Smooth muscle cell (in vitro differentiated cells): ENCODE measurements around the gene ANO1. TPM values are rescaled to one million over a fixed set of nuclear protein-coding genes. Genes with fewer than 3 reads are reported as not detected.
A peak's percentile ranks its signal among the peaks of the same experiment; 100 is the strongest.

Source experiments
- DNase-seq: peaks from one replicate; lab custom pipeline; 2025; ENCODE audit not compliant: unreplicated experiment; lab: John Stamatoyannopoulos, UW
- H2AFZ ChIP-seq: fragments of 200-600 bp; sonication (generic); 2 replicates; pipeline ENCODE4 v1.6.0; 2016; ENCODE audit warnings: antibody characterized with exemption, low read depth, mild to moderate bottlenecking
- H3F3A ChIP-seq: fragments of 200-600 bp; sonication (generic); 2 replicates; pipeline ENCODE4 v1.6.0; 2017; ENCODE audit warnings: antibody characterized with exemption, low read depth
- H3K27ac ChIP-seq: fragments of 200-600 bp; sonication (generic); 2 replicates; pipeline ENCODE4 v1.5.1; 2016; ENCODE audit warnings: low read depth, mild to moderate bottlenecking
- H3K27me3 ChIP-seq: fragments of 200-600 bp; sonication (generic); 2 replicates; pipeline ENCODE4 v1.6.1; 2016; ENCODE audit warnings: low read depth, mild to moderate bottlenecking
- H3K36me3 ChIP-seq: fragments of 200-600 bp; sonication (generic); 2 replicates; pipeline ENCODE4 v1.5.1; 2016; ENCODE audit warnings: low read depth
- H3K4me1 ChIP-seq: fragments of 200-600 bp; sonication (generic); 2 replicates; pipeline ENCODE4 v1.5.1; 2016; ENCODE audit warnings: low read depth
- H3K4me2 ChIP-seq: fragments of 200-600 bp; sonication (generic); 2 replicates; pipeline ENCODE4 v1.6.0; 2016; ENCODE audit warnings: mild to moderate bottlenecking
- H3K4me3 ChIP-seq: fragments of 200-600 bp; sonication (generic); 2 replicates; pipeline ENCODE4 v1.5.1; 2016; ENCODE audit warnings: mild to moderate bottlenecking
- H3K79me2 ChIP-seq: fragments of 200-600 bp; sonication (generic); 2 replicates; pipeline ENCODE4 v1.6.0; 2016; ENCODE audit warnings: low read depth, mild to moderate bottlenecking
- H3K9ac ChIP-seq: fragments of 200-600 bp; sonication (generic); 2 replicates; pipeline ENCODE4 v1.6.0; 2016; ENCODE audit warnings: low read depth
- H3K9me3 ChIP-seq: fragments of 200-600 bp; sonication (generic); replicated peaks from 2 replicates; pipeline ENCODE4 v1.5.1; 2016; ENCODE audit warnings: low read depth
- H4K20me1 ChIP-seq: fragments of 200-600 bp; sonication (generic); 2 replicates; pipeline ENCODE4 v1.6.0; 2016; ENCODE audit warnings: low read depth
- CTCF ChIP-seq: fragments of 200-600 bp; sonication (generic); IDR thresholded peaks from 2 replicates; pipeline ENCODE4 v1.5.1; 2017; ENCODE audit warnings: borderline replicate concordance, mild to moderate bottlenecking, antibody characterized with exemption; ENCODE audit not compliant: insufficient read depth, poor library complexity, severe bottlenecking
- WGBS: methylation state at CpG from one replicate; pipeline ENCODE4 v1.1.7; 2016; ENCODE audit warnings: low lambda C conversion rate; 5-methylcytosine and 5-hydroxymethylcytosine counted together
- polyA plus RNA-seq: library from polyadenylated mRNA; unstranded; fragments of >200 nt; fragmentation: Nextera tagmentation; extraction: Ambion mirVana; gene quantifications from 2 replicates; pipeline ENCODE4 v1.2.1, GENCODE V29; 2016
- total RNA-seq: library from RNA; depleted of rRNA; stranded (reverse); fragments of >200 nt; gene quantifications from 2 replicates; pipeline ENCODE4 v1.2.3, GENCODE V29; 2014

ANO1 gene
- total and polyA plus RNA-seq, 2 experiments from 2014 or later: 93.4 to 133 TPM

DNA sequence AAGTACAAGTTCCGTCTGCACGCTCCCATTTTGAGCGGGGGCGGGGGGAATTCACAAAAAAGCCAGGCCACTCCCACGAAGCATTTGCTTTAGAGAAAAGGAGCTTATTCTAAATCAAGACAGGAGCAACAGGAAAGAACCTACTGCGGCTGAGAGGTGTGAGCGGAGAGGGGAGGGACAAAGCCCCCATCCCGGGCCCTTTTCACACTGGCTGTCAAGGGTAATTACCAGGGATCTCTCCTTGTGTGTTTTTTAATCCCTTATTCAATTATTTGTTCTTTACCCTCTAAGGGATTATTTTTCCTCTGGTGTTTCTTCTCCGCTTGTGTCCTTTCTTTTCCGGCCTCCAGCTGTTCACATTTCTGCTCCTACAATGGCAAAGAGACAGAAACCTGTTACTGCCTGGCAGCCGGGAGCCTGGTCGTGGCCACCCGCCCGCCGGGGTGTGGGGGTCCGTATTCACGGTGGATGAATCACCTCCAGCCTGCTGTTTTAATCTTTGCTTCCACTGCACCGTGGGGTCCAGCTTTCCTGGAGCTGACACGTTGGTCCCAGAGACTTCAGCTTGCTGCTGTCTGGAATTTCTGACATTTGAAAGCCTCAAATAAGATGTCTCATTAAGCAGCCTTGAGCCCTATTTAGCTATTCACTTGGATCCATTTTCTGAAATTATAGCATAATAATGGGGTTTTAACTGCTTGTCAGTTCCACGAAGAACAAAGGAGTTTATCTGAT is 63.5 kb downstream of the ANO1 start:
- WGBS: 19% methylated on average over 20 of the region's 20 CpGs
- no peaks in the 10 kb centered on the region for H3K79me2 ChIP-seq
- H3K36me3 ChIP-seq: no peaks in the 10 kb centered on the region
- peaks cover 17% of the 10 kb centered on the region for H3K4me1 ChIP-seq
- no peak overlapping the region for H2AFZ ChIP-seq
- peak overlapping the region; percentile 23 for H3K27ac ChIP-seq
- no peaks in the 10 kb centered on the region for H4K20me1 ChIP-seq
- no peak for TF ChIP-seq CTCF
- no peak overlapping the region for H3K9ac ChIP-seq
- H3K9me3 ChIP-seq: no peaks in the 10 kb centered on the region
- H3K27me3 ChIP-seq: no peaks in the 10 kb centered on the region
- H3K4me2 ChIP-seq: peak overlapping the region; percentile 45
- no peak for DNase-seq
- H3K4me3 ChIP-seq: no peak overlapping the region
- H3F3A ChIP-seq: no peaks in the 10 kb centered on the region

- Histone ChIP-seq H3K4me1 (peaks cover 17% of the 10 kb centered on the region), H3F3A (no peaks in the 10 kb centered on the region), H3K4me2 (peak overlapping the region; percentile 45), H2AFZ (no peak overlapping the region), H3K27me3 (no peaks in the 10 kb centered on the region), H3K4me3 (no peak overlapping the region), H3K9me3 (no peaks in the 10 kb centered on the region), H3K27ac (peak overlapping the region; percentile 23), H3K79me2 (no peaks in the 10 kb centered on the region), H3K36me3 (no peaks in the 10 kb centered on the region), H3K9ac (no peak overlapping the region), H4K20me1 (no peaks in the 10 kb centered on the region)
- WGBS: 51% methylated on average over 12 of the region's 14 CpGs
- no peak for DNase-seq
- TF ChIP-seq CTCF: no peak
These were observed 64.2 kb downstream of the ANO1 start for GRCh38 chr11:70142221-70142875.

- H3K9me3 ChIP-seq: no peaks in the 10 kb centered on the region
- H3K27ac ChIP-seq: no peak overlapping the region
- H3K9ac ChIP-seq: no peak overlapping the region
- no peak for TF ChIP-seq CTCF
- H2AFZ ChIP-seq: no peak overlapping the region
- no peaks in the 10 kb centered on the region for H3F3A ChIP-seq
- WGBS: 94% methylated on average over 10 of the region's 10 CpGs
- H3K4me1 ChIP-seq: peaks cover 17% of the 10 kb centered on the region
- H4K20me1 ChIP-seq: no peaks in the 10 kb centered on the region
- no peaks in the 10 kb centered on the region for H3K27me3 ChIP-seq
- H3K79me2 ChIP-seq: no peaks in the 10 kb centered on the region
- DNase-seq: no peak
- H3K4me3 ChIP-seq: no peak overlapping the region
- no peaks in the 10 kb centered on the region for H3K36me3 ChIP-seq
- H3K4me2 ChIP-seq: no peak overlapping the region
These were observed 66.1 kb downstream of the ANO1 start for GRCh38 chr11:70144262-70144661.
